Fibroblast of lung (primary cell): ENCODE data around the gene RNF39. TPM values are rescaled to one million over a fixed set of nuclear protein-coding genes. Genes with fewer than 3 reads are reported as not detected.

Source experiments
- DNase-seq, 2 donors: peaks; one replicate each; pipeline versions ENCODE4 v3.0.0 to v3.0.0-alpha.2; 2010; ENCODE audit warnings: low read depth in 2 of 2
- H2AFZ ChIP-seq: 2 replicates; pipeline ENCODE4 v1.5.1; 2012; ENCODE audit warnings: low read length, control low read depth, inconsistent platforms
- H3K27ac ChIP-seq: 2 replicates; pipeline ENCODE4 v1.5.1; 2011; ENCODE audit warnings: low read length, control low read depth; ENCODE audit not compliant: insufficient read depth
- H3K27me3 ChIP-seq: 2 replicates; pipeline ENCODE4 v1.5.1; 2011; ENCODE audit warnings: mild to moderate bottlenecking, low read length; ENCODE audit not compliant: control insufficient read depth, insufficient read depth
- H3K36me3 ChIP-seq: 2 replicates; pipeline ENCODE4 v1.5.1; 2011; ENCODE audit warnings: low read length; ENCODE audit not compliant: control insufficient read depth, insufficient read depth
- H3K4me1 ChIP-seq: 2 replicates; pipeline ENCODE4 v1.5.1; 2011; ENCODE audit warnings: low read length; ENCODE audit not compliant: control insufficient read depth, insufficient read depth; ENCODE audit errors: extremely low read depth
- H3K4me2 ChIP-seq: 2 replicates; pipeline ENCODE4 v1.5.1; 2011; ENCODE audit warnings: low read length, control low read depth; ENCODE audit not compliant: insufficient read depth; ENCODE audit errors: extremely low read depth
- H3K4me3 ChIP-seq, 4 experiments: fragments of 200-600 bp in 1 of 4; sonication (generic) in 1 of 4; replicated peaks in 1 of 4; 2 replicates each; pipeline ENCODE4 v1.5.1; 2011 to 2016; ENCODE audit warnings: low read length in 4 of 4, low read depth in 3 of 4, mild to moderate bottlenecking in 3 of 4, control low read depth in 2 of 4, inconsistent platforms in 1 of 4, mixed read lengths in 1 of 4; ENCODE audit not compliant: insufficient read depth in 1 of 4; ENCODE audit errors: control extremely low read depth in 1 of 4
- H3K79me2 ChIP-seq: 2 replicates; pipeline ENCODE4 v1.5.1; 2012; ENCODE audit warnings: mild to moderate bottlenecking, low read length, inconsistent platforms; ENCODE audit not compliant: control insufficient read depth, insufficient read depth
- H3K9ac ChIP-seq: 2 replicates; pipeline ENCODE4 v1.5.1; 2011; ENCODE audit warnings: mild to moderate bottlenecking, low read length, control low read depth; ENCODE audit not compliant: insufficient read depth
- H3K9me3 ChIP-seq: 2 replicates; pipeline ENCODE4 v1.5.1; 2012; ENCODE audit warnings: low read depth, low read length; ENCODE audit not compliant: control insufficient read depth, insufficient read depth
- H4K20me1 ChIP-seq: 2 replicates; pipeline ENCODE4 v1.5.1; 2011; ENCODE audit warnings: low read length; ENCODE audit not compliant: control insufficient read depth, insufficient read depth; ENCODE audit errors: extremely low read depth
- EZH2 ChIP-seq: IDR thresholded peaks from 2 replicates; pipeline ENCODE4 v1.5.1; 2012; ENCODE audit warnings: low read length, control low read depth, mild to moderate bottlenecking; ENCODE audit errors: missing control alignments
- polyA plus RNA-seq, 2 donors: library from polyadenylated mRNA; depleted of rRNA in 1 of 2; stranded (reverse) in 1 of 2; unstranded in 1 of 2; fragments of >200 nt; gene quantifications; 2 replicates each; pipeline ENCODE4 v1.2.1, GENCODE V29; 2011 to 2012; ENCODE audit warnings: missing spikeins in 1 of 2
- total RNA-seq: library from RNA; depleted of rRNA; stranded (reverse); fragments of >200 nt; gene quantifications from 2 replicates; pipeline ENCODE4 v1.2.1, GENCODE V29; 2014
- TF ChIP-seq, protein P1 (sequence below), 2 donors: IDR thresholded peaks in 1 of 2; conservative IDR thresholded peaks in 1 of 2; 1 replicate in 1 of 2; 2 replicates in 1 of 2; pipeline ENCODE4 v1.5.1; 2011 to 2012; ENCODE audit warnings: low read length in 2 of 2, control low read depth in 1 of 2, inconsistent platforms in 1 of 2, low read depth in 1 of 2, mild to moderate bottlenecking in 1 of 2

The RNF39 gene
- total and polyA plus RNA-seq, 2 donors (not counting 1 experiment from before 2014, with no cell fraction given) = not detected

DNA sequence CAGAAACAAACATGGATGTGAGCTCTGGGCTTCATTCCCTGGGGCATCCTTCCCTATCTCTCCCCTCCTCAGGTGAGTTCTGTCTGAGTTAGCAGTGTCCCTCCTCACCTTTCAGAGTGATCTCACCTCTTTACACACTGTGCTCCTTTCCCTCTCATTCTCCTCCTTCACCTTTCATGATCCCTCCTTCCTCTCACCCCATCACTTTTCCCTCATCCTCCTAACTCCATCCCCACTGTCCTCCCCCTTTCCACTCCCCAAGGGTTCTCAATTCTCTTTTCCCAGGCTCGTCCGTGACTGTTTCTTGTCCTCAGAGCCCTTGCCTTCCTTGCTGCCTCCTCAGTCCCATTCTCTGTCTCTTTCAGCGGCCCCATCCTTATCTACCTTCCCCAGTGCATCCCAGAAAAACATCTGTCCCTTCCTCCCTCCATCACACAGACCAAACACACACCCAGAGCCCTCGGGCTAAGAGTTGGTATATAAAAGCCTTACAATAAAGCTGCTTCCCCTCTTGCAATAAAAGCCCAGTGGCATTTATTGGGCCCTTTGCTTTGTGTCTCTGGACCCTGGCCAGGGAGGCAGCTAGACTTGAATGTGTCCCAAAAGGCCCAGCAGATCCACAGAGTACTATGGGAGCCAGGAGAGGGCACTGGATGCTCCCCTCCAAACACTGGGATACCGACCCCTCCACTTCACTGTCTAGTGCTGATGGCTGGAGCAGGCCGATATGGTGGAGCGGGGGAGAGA is 1.9 kb downstream of the RNF39 start:
- H2AFZ ChIP-seq = no peak overlapping the region
- no peak for DNase-seq
- H3K27ac ChIP-seq = no peak overlapping the region
- peaks cover 72% of the 10 kb centered on the region for H3K27me3 ChIP-seq
- H3K79me2 ChIP-seq = no peaks in the 10 kb centered on the region
- H3K4me1 ChIP-seq = peaks cover 2% of the 10 kb centered on the region
- no peaks in the 10 kb centered on the region for H3K36me3 ChIP-seq
- H3K4me3 ChIP-seq = no peak overlapping the region
- H3K4me2 ChIP-seq = no peak overlapping the region
- H4K20me1 ChIP-seq = no peaks in the 10 kb centered on the region
- H3K9ac ChIP-seq = no peak overlapping the region
- no peak for TF ChIP-seq EZH2
- TF ChIP-seq, protein P1, sequence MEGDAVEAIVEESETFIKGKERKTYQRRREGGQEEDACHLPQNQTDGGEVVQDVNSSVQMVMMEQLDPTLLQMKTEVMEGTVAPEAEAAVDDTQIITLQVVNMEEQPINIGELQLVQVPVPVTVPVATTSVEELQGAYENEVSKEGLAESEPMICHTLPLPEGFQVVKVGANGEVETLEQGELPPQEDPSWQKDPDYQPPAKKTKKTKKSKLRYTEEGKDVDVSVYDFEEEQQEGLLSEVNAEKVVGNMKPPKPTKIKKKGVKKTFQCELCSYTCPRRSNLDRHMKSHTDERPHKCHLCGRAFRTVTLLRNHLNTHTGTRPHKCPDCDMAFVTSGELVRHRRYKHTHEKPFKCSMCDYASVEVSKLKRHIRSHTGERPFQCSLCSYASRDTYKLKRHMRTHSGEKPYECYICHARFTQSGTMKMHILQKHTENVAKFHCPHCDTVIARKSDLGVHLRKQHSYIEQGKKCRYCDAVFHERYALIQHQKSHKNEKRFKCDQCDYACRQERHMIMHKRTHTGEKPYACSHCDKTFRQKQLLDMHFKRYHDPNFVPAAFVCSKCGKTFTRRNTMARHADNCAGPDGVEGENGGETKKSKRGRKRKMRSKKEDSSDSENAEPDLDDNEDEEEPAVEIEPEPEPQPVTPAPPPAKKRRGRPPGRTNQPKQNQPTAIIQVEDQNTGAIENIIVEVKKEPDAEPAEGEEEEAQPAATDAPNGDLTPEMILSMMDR (conservative IDR thresholded peaks at IDR 0.05 in 1 of 2, IDR thresholded peaks at IDR 0.05 in 1 of 2; ENCODE audit: low read depth in 1 of 2, low read length in 2 of 2) = no peak
- H3K9me3 ChIP-seq = no peaks in the 10 kb centered on the region

GRCh38 chr6:30071858-30072257 is 3.7 kb downstream of the RNF39 start:
- TF ChIP-seq, protein P1 (conservative IDR thresholded peaks at IDR 0.05 in 1 of 2, IDR thresholded peaks at IDR 0.05 in 1 of 2; ENCODE audit: low read depth in 1 of 2, low read length in 2 of 2) = no peak
- no peak for TF ChIP-seq EZH2
- Histone ChIP-seq H3K79me2 (peaks cover 14% of the 10 kb centered on the region), H4K20me1 (no peaks in the 10 kb centered on the region), H3K4me1 (peaks cover 7% of the 10 kb centered on the region), H3K9ac (no peak overlapping the region), H3K9me3 (no peaks in the 10 kb centered on the region), H3K4me3 (no peak overlapping the region), H2AFZ (no peak overlapping the region), H3K27me3 (peaks cover 58% of the 10 kb centered on the region), H3K27ac (no peak overlapping the region), H3K36me3 (no peaks in the 10 kb centered on the region), H3K4me2 (no peak overlapping the region)
- no peak for DNase-seq

DNA sequence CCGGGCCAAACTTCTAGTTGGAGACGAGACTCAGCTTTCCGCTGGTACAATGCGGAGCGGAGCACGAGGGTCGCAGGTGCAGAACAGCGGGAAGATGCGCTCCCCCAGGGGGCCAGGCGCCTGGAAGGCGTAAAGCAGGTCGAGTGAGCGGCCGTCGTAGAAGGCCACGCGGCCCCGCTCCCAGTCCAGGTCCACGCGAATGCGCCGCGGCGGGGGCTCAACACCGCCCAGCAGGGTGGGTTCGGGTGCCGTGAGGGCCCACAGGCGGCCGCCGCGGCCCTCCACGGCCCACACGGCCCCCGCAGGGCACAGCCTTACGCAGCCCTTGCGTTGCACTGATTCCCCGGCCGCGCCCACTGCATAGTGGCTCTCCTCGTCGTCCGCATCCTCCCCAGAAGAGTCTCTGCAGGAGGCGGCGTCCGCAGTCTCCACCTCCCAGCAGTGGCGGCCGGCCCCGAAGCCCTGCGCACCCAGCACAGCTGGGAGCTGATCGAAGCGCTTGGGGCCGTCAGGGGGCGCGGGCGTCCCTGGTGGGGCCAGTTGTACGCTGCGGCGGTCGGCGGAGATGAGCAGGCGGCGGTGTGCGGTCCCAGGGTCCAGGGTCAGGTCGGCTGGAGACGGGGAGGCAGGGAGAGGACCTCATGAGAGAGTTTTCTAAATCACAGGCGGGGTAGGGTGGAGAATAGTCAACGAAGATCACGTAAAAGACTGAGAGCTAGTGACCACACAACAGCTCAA is 4.3 kb downstream of the RNF39 start:
- no peak overlapping the region for H2AFZ ChIP-seq
- no peak overlapping the region for H3K4me3 ChIP-seq
- no peak overlapping the region for H3K27ac ChIP-seq
- peaks cover 14% of the 10 kb centered on the region for H3K79me2 ChIP-seq
- peaks cover 52% of the 10 kb centered on the region for H3K27me3 ChIP-seq
- H3K36me3 ChIP-seq = no peaks in the 10 kb centered on the region
- H3K9ac ChIP-seq = no peak overlapping the region
- no peaks in the 10 kb centered on the region for H3K9me3 ChIP-seq
- no peaks in the 10 kb centered on the region for H4K20me1 ChIP-seq
- TF ChIP-seq, protein P1 (conservative IDR thresholded peaks at IDR 0.05 in 1 of 2, IDR thresholded peaks at IDR 0.05 in 1 of 2; ENCODE audit: low read depth in 1 of 2, low read length in 2 of 2) = no peak
- no peak for TF ChIP-seq EZH2
- peak overlapping the region; percentile 75 for H3K4me2 ChIP-seq
- H3K4me1 ChIP-seq = peaks cover 7% of the 10 kb centered on the region
- DNase-seq = peak; percentile 30 to 40
